Gastrocnemius medialis (tissue), 4 donors: ENCODE measurements around the gene MCCD1.

Source experiments
- POLR2A ChIP-seq, 2 donors: fragments of 450-650 bp; IDR thresholded peaks; one replicate each; pipeline ENCODE4 v1.6.1; 2017; ENCODE audit warnings: antibody characterized with exemption in 2 of 2, mild to moderate bottlenecking in 2 of 2, moderate library complexity in 2 of 2
- TF ChIP-seq, protein P1 (sequence below), 5 experiments: fragments of 450-650 bp in 3 of 5; fragments of 200-600 bp in 2 of 5; sonication (generic) in 2 of 5; IDR thresholded peaks in 4 of 5; conservative IDR thresholded peaks in 1 of 5; 1 replicate in 4 of 5; 2 replicates in 1 of 5; pipeline ENCODE4 v1.5.1; 2016 to 2019; ENCODE audit warnings: antibody characterized with exemption in 5 of 5, mild to moderate bottlenecking in 3 of 5, moderate library complexity in 3 of 5

DNA sequence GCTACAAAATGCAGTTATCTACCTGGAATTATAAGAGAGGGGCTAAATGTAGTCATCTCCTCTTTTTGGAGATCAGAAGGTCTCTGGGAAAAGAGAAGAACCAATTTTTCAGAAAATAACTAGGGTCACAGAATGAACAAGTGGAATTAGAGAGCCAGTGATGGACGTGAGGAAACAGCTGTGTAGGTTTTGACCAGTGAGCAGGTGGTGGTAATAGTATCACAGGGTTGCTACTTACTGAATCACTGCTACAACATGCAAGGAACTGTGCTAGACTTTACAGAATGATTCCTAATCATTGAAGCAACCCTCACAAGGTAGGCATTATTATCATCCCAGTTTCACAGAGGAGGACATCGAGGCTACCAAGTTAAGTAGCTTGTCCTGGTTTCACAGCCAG, 15.9 kb downstream of the MCCD1 start:
- TF ChIP-seq, protein P1, sequence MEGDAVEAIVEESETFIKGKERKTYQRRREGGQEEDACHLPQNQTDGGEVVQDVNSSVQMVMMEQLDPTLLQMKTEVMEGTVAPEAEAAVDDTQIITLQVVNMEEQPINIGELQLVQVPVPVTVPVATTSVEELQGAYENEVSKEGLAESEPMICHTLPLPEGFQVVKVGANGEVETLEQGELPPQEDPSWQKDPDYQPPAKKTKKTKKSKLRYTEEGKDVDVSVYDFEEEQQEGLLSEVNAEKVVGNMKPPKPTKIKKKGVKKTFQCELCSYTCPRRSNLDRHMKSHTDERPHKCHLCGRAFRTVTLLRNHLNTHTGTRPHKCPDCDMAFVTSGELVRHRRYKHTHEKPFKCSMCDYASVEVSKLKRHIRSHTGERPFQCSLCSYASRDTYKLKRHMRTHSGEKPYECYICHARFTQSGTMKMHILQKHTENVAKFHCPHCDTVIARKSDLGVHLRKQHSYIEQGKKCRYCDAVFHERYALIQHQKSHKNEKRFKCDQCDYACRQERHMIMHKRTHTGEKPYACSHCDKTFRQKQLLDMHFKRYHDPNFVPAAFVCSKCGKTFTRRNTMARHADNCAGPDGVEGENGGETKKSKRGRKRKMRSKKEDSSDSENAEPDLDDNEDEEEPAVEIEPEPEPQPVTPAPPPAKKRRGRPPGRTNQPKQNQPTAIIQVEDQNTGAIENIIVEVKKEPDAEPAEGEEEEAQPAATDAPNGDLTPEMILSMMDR (IDR thresholded peaks at IDR 0.05 in 4 of 5, conservative IDR thresholded peaks at IDR 0.05 in 1 of 5): no peak
- no peak for TF ChIP-seq POLR2A (IDR thresholded peaks at IDR 0.05)
